Peyer's patch (tissue), 4 donors: ENCODE data around the gene KRTAP19-1. TPM values are rescaled to one million over a fixed set of nuclear protein-coding genes. Genes with fewer than 3 reads are reported as not detected.

Source experiments
- DNase-seq, 3 donors: peaks; one replicate each; pipeline ENCODE4 v3.0.0-alpha.2; 2017 to 2019
- H3K27ac ChIP-seq, 4 donors: fragments of 200-600 bp; sonication (generic); one replicate each; pipeline ENCODE4 v1.5.1; 2016 to 2019
- H3K27me3 ChIP-seq, 2 donors: fragments of 200-600 bp; sonication (generic); one replicate each; pipeline ENCODE4 v1.5.1; 2019
- H3K36me3 ChIP-seq, 3 donors: fragments of 200-600 bp; sonication (generic); one replicate each; pipeline ENCODE4 v1.5.1; 2016 to 2019
- H3K4me1 ChIP-seq, 4 donors: fragments of 200-600 bp; sonication (generic); one replicate each; pipeline ENCODE4 v1.5.1; 2016 to 2019
- H3K4me3 ChIP-seq, 4 donors: fragments of 200-600 bp; sonication (generic); 1 replicate in 3 of 4; 2 replicates in 1 of 4; pipeline ENCODE4 v1.5.1; 2016 to 2019; ENCODE audit warnings: mild to moderate bottlenecking in 1 of 4
- H3K9me3 ChIP-seq, 4 donors: fragments of 200-600 bp; sonication (generic); one replicate each; pipeline ENCODE4 v1.5.1; 2016 to 2019; ENCODE audit warnings: mild to moderate bottlenecking in 1 of 4
- CTCF ChIP-seq, 6 experiments: fragments of 450-650 bp in 4 of 6; fragments of 200-600 bp in 2 of 6; sonication (generic) in 1 of 6; IDR thresholded peaks; one replicate each; pipeline ENCODE4 v1.5.1; 2017 to 2019; ENCODE audit warnings: antibody characterized with exemption in 6 of 6, mild to moderate bottlenecking in 3 of 6, moderate library complexity in 1 of 6
- POLR2A ChIP-seq, 2 donors: fragments of 450-650 bp; IDR thresholded peaks; one replicate each; pipeline ENCODE4 v1.5.1; 2017; ENCODE audit warnings: antibody characterized with exemption in 2 of 2, mild to moderate bottlenecking in 2 of 2, moderate library complexity in 2 of 2
- total RNA-seq, 4 donors: library from RNA; depleted of rRNA; stranded (reverse); fragments of >200 nt; gene quantifications; one replicate each; pipeline ENCODE4 v1.1.0, GENCODE V29; 2016

KRTAP19-1 gene
- total RNA-seq, 4 donors from 2014 or later, result not detected

DNA sequence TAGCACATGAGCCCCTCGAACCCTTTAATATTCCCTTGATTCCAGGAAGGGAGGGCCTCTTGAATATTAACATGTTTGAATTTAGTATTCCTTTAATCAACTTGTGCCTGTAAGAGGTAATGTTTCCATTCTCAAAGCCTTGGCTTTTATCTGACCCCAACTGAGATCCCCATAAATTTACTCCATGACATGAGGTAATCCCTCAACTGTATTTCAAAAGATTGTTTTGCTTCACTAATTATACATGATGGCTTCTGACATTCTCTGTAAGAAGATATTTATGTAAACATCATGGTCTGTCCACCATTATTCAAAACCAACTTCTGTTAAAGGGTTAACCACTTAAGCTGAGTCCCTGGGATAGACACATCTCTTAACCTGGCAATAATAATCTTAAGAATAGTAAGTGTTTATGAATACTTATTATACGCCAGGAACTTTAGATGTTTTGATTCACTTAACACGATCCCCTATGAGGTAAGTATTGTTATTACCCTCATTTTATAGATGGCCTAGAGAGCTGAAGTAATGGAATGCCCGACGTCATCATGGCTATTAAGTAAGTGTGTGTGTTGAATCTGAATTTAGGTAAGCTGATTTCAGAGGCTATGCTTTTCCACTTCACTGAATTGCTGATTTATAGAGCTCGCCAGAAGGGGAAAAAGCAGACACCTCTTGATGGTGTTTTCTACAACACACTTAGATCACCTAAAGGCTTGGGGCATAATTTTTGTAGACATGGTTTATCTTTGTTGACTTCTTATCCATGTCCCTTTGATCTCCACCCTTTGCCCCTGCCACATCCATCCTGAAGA, 11.1 kb downstream of the KRTAP19-1 start:
- H3K27ac ChIP-seq, result no peak overlapping the region
- TF ChIP-seq POLR2A (IDR thresholded peaks at IDR 0.05), result no peak
- TF ChIP-seq CTCF (IDR thresholded peaks at IDR 0.05), result no peak
- no peak for DNase-seq

GRCh38 chr21:30463713-30464112, 16.5 kb downstream of the KRTAP19-1 start:
- TF ChIP-seq CTCF (IDR thresholded peaks at IDR 0.05) (peak in 1 of 6 experiments; percentile 5), POLR2A (IDR thresholded peaks at IDR 0.05) (no peak)
- Histone ChIP-seq H3K4me3 (no peak overlapping the region), H3K27me3 (no peaks in the 10 kb centered on the region), H3K4me1 (no peaks in the 10 kb centered on the region), H3K27ac (no peak overlapping the region), H3K36me3 (no peaks in the 10 kb centered on the region), H3K9me3 (peaks cover 0 to 5% (median 0%) of the 10 kb centered on the region in 4 donors)
- DNase-seq, result no peak

More for the DNA sequence above, 11.1 kb downstream of the KRTAP19-1 start:
- Histone ChIP-seq H3K36me3 (no peaks in the 10 kb centered on the region), H3K9me3 (no peaks in the 10 kb centered on the region), H3K27me3 (no peaks in the 10 kb centered on the region), H3K4me1 (no peaks in the 10 kb centered on the region), H3K4me3 (no peak overlapping the region)

DNA sequence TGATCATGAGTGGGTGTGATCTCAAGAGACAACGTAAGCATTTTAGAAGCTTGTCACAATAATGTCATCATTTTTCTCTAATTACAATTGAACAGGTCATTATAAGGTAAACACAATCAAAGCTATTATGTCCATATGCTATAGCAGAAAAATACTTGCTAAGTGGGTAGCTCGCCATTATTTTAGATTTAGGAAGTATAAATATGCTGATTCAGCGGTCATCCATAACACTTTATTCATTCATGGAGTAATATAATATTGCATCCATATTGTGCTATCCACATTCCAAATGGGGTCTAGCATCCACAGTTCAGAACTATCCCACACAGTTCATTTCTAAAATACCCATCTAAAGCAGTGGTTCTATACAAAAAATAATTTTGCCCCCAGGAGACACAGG, 31.7 kb downstream of the KRTAP19-1 start:
- H3K4me3 ChIP-seq, result no peak overlapping the region
- H3K27ac ChIP-seq, result no peak overlapping the region
- H3K9me3 ChIP-seq, result no peaks in the 10 kb centered on the region
- DNase-seq, result no peak
- no peaks in the 10 kb centered on the region for H3K27me3 ChIP-seq
- no peak for TF ChIP-seq CTCF (IDR thresholded peaks at IDR 0.05)
- no peak for TF ChIP-seq POLR2A (IDR thresholded peaks at IDR 0.05)
- no peaks in the 10 kb centered on the region for H3K36me3 ChIP-seq
- H3K4me1 ChIP-seq, result no peaks in the 10 kb centered on the region

DNA sequence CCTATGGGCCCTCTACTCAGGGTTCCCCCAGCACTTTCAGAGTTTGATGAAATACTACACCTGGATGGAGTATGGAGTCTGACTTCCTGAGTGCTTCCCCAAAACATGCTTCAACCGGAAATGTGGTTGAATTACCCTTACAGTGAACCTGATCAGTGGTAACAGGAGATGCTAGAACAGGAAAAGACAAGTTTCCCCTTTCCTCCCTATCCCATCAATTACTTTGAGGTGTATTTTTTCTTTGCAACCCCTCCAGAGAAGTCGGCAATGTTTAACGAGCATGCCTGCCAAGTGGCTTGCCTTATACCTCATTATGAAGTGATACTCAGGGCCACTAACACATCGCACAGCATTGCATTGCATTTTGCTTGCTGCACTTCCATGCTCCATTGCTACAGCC, 33.1 kb downstream of the KRTAP19-1 start:
- Histone ChIP-seq H3K36me3 (no peaks in the 10 kb centered on the region), H3K4me3 (no peak overlapping the region), H3K9me3 (no peaks in the 10 kb centered on the region), H3K4me1 (no peaks in the 10 kb centered on the region), H3K27ac (no peak overlapping the region), H3K27me3 (no peaks in the 10 kb centered on the region)
- no peak for DNase-seq
- TF ChIP-seq CTCF (IDR thresholded peaks at IDR 0.05) (no peak), POLR2A (IDR thresholded peaks at IDR 0.05) (no peak)

DNA sequence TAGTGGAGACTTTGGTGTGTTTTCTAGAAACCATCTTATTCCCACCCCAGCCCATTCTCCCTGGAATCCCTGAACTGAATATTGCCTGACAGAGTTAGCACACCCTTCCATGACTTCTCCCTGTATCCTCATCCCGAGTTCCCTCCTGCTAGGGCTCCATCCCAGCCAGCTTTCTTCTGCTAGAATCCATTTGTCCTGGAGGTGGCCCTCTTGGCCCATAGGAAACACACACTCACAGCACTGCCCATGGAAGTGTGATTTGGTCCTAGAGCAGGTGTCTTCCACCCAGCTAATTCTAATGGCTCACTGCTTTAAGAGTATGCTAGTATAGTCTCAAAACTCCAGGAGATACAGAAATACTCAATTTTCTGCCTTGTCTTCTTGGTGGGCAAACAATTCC, 36.0 kb downstream of the KRTAP19-1 start:
- no peak overlapping the region for H3K4me3 ChIP-seq
- H3K27ac ChIP-seq, result no peak overlapping the region
- DNase-seq, result no peak
- TF ChIP-seq POLR2A (IDR thresholded peaks at IDR 0.05) (no peak), CTCF (IDR thresholded peaks at IDR 0.05) (no peak)
- no peaks in the 10 kb centered on the region for H3K4me1 ChIP-seq
- H3K9me3 ChIP-seq, result no peaks in the 10 kb centered on the region
- no peaks in the 10 kb centered on the region for H3K36me3 ChIP-seq
- H3K27me3 ChIP-seq, result no peaks in the 10 kb centered on the region
